Keratinocyte (primary cell): Measurements from ENCODE around the gene SKP1. TPM values are rescaled to one million over a fixed set of nuclear protein-coding genes. Genes with fewer than 3 reads are reported as not detected.

Source experiments
- DNase-seq: peaks from one replicate; pipeline ENCODE4 v3.0.0-alpha.2; 2011; ENCODE audit warnings: low read depth, missing footprints, low spot score
- FAIRE-seq: peaks from 2 replicates; lab custom pipeline; 2011; peaks lifted over from hg19 to GRCh38; lab: Jason Lieb, UNC
- H2AFZ ChIP-seq: 2 replicates; pipeline ENCODE4 v1.6.0; 2012; ENCODE audit warnings: low read length, control low read depth, inconsistent platforms; ENCODE audit not compliant: control insufficient read depth
- H3K27ac ChIP-seq: 2 replicates; pipeline ENCODE4 v1.5.1; 2011; ENCODE audit warnings: low read length; ENCODE audit not compliant: control insufficient read depth, insufficient read depth
- H3K27me3 ChIP-seq: 3 replicates; pipeline ENCODE4 v1.6.0; 2011; ENCODE audit warnings: low read length; ENCODE audit not compliant: control insufficient read depth, insufficient read depth; ENCODE audit errors: extremely low read depth
- H3K36me3 ChIP-seq, 2 experiments: 2 replicates in 1 of 2; 3 replicates in 1 of 2; pipeline ENCODE4 v1.5.1; 2011; ENCODE audit warnings: low read length in 2 of 2, mild to moderate bottlenecking in 1 of 2; ENCODE audit not compliant: control insufficient read depth in 2 of 2, insufficient read depth in 2 of 2; ENCODE audit errors: extremely low read depth in 1 of 2
- H3K4me1 ChIP-seq: 3 replicates; pipeline ENCODE4 v1.5.1; 2011; ENCODE audit warnings: low read length; ENCODE audit not compliant: control insufficient read depth, insufficient read depth; ENCODE audit errors: extremely low read depth
- H3K4me2 ChIP-seq: 3 replicates; pipeline ENCODE4 v1.6.0; 2011; ENCODE audit warnings: low read depth, low read length; ENCODE audit not compliant: control insufficient read depth, insufficient read depth; ENCODE audit errors: extremely low read depth
- H3K4me3 ChIP-seq, 3 experiments: fragments of 200-600 bp in 1 of 3; sonication (generic) in 1 of 3; 2 replicates in 2 of 3; 3 replicates in 1 of 3; pipeline ENCODE4 v1.5.1; 2011 to 2016; ENCODE audit warnings: low read length in 3 of 3, mild to moderate bottlenecking in 3 of 3, control low read depth in 2 of 3, inconsistent platforms in 1 of 3, low read depth in 1 of 3, mixed read lengths in 1 of 3, mixed run types in 1 of 3, moderate library complexity in 1 of 3; ENCODE audit not compliant: control insufficient read depth in 2 of 3, insufficient read depth in 2 of 3; ENCODE audit errors: extremely low read depth in 1 of 3
- H3K79me2 ChIP-seq: 2 replicates; pipeline ENCODE4 v1.6.0; 2012; ENCODE audit warnings: low read length; ENCODE audit not compliant: control insufficient read depth, insufficient read depth
- H3K9ac ChIP-seq: 3 replicates; pipeline ENCODE4 v1.6.0; 2011; ENCODE audit warnings: low read length; ENCODE audit not compliant: control insufficient read depth, insufficient read depth; ENCODE audit errors: extremely low read depth
- H3K9me1 ChIP-seq: 3 replicates; pipeline ENCODE4 v1.6.0; 2011; ENCODE audit warnings: low read length; ENCODE audit not compliant: control insufficient read depth, insufficient read depth; ENCODE audit errors: extremely low read depth
- H3K9me3 ChIP-seq: 2 replicates; pipeline ENCODE4 v1.5.1; 2012; ENCODE audit warnings: low read depth, low read length; ENCODE audit not compliant: control insufficient read depth
- H4K20me1 ChIP-seq: 3 replicates; pipeline ENCODE4 v1.6.0; 2011; ENCODE audit warnings: low read length; ENCODE audit not compliant: control insufficient read depth, insufficient read depth; ENCODE audit errors: extremely low read depth
- EZH2 ChIP-seq: IDR thresholded peaks from one replicate; pipeline ENCODE4 v1.6.1; 2012; ENCODE audit warnings: inconsistent platforms, mild to moderate bottlenecking, low read length, moderate library complexity
- dilution Hi-C: fragments of 300-500 bp; cut with MboI; formaldehyde crosslinking; loops from one replicate; pipeline ENCODE4 v1.7.0; 2020; ENCODE audit warnings: low sequenced_read_pairs; ENCODE audit not compliant: extremely low pct_ligation_motif_present
- polyA plus RNA-seq, 5 experiments: library from polyadenylated mRNA; depleted of rRNA in 3 of 5; stranded (reverse) in 3 of 5; stranded (forward) in 1 of 5; unstranded in 1 of 5; fragments of >200 nt; gene quantifications; 1 replicate in 1 of 5; 2 replicates in 3 of 5; 3 replicates in 1 of 5; pipeline versions ENCODE4 v1.2.1 to v1.2.3, GENCODE V29; 2011 to 2012; ENCODE audit warnings: missing spikeins in 2 of 5, low read depth in 1 of 5, low replicate concordance in 1 of 5
- TF ChIP-seq, protein P1 (sequence below), 3 experiments: IDR thresholded peaks in 1 of 3; conservative IDR thresholded peaks in 1 of 3; optimal IDR thresholded peaks in 1 of 3; 2 replicates in 2 of 3; 3 replicates in 1 of 3; pipeline versions ENCODE3 to v1.5.1; 2011; ENCODE audit warnings: low read length in 3 of 3, mild to moderate bottlenecking in 3 of 3, moderate library complexity in 2 of 3, control low read depth in 1 of 3, inconsistent platforms in 1 of 3; ENCODE audit not compliant: insufficient read depth in 2 of 3; ENCODE audit errors: extremely low read depth in 1 of 3

The SKP1 gene
- polyA plus RNA-seq, 1 donor (not counting 4 experiments of a cell fraction or from before 2014, with no cell fraction given) = 444 TPM

DNA sequence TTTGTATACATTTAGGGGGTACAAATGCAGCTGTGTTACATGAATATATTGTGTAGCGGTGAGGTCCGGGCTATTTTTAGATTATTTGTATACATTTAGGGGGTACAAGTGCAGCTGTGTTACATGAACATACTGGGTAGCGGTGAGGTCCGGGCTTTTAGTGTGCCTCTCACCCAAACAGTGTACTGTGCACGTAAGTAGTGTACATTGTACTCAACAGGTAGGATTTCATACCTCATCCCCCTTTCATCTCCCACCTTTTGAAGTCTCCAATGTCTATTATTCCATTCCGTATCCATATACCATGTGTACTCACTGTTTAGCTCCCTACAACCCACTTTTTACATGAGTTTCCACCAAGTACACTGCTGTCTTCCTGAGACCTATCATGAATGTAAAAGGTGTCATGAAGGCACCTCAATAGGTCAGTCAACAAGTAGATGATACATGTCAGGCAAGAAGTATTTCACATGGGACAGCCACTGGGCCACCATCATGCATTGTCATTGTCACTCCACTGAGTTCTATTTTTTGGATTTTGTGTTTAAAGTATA lies 27.7 kb downstream of the SKP1 start:
- Histone ChIP-seq H3K79me2 (peaks cover 15% of the 10 kb centered on the region), H2AFZ (no peak overlapping the region), H3K4me3 (no peak overlapping the region), H3K27ac (no peak overlapping the region), H3K9me1 (no peaks in the 10 kb centered on the region), H4K20me1 (peaks cover 19% of the 10 kb centered on the region), H3K9ac (no peak overlapping the region), H3K27me3 (no peaks in the 10 kb centered on the region), H3K4me2 (no peak overlapping the region), H3K4me1 (no peaks in the 10 kb centered on the region), H3K36me3 (peaks cover 25 to 35% of the 10 kb centered on the region in 2 experiments), H3K9me3 (no peaks in the 10 kb centered on the region)
- DNase-seq = no peak
- FAIRE-seq = no peak
- dilution Hi-C loops = no loop called here
- TF ChIP-seq EZH2 = no peak
- TF ChIP-seq, protein P1, sequence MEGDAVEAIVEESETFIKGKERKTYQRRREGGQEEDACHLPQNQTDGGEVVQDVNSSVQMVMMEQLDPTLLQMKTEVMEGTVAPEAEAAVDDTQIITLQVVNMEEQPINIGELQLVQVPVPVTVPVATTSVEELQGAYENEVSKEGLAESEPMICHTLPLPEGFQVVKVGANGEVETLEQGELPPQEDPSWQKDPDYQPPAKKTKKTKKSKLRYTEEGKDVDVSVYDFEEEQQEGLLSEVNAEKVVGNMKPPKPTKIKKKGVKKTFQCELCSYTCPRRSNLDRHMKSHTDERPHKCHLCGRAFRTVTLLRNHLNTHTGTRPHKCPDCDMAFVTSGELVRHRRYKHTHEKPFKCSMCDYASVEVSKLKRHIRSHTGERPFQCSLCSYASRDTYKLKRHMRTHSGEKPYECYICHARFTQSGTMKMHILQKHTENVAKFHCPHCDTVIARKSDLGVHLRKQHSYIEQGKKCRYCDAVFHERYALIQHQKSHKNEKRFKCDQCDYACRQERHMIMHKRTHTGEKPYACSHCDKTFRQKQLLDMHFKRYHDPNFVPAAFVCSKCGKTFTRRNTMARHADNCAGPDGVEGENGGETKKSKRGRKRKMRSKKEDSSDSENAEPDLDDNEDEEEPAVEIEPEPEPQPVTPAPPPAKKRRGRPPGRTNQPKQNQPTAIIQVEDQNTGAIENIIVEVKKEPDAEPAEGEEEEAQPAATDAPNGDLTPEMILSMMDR (optimal IDR thresholded peaks at IDR 0.05 in 1 of 3, IDR thresholded peaks at IDR 0.05 in 1 of 3, conservative IDR thresholded peaks at IDR 0.05 in 1 of 3; ENCODE audit: extremely low read depth in 1 of 3, insufficient read depth in 2 of 3, low read length in 3 of 3) = no peak

DNA sequence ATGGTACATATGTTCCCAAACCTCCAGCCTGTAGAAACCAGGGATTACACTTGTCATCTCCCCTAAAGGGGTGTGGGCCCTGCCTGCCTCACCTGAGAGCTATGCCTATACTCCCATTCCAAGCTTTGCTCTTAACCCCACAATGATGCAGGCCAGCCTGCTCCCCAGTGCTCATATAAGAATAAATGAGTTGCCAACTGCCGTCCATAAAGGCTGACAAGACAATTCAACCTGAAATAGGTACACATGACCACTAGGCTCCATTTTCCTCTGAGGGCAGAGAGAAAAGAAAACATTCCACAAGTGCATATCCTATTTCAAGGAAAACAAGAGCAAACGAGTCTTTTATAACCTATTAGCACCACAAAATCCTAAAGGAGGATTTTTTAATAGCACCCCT lies 28.4 kb downstream of the SKP1 start:
- Histone ChIP-seq H3K79me2 (peaks cover 15% of the 10 kb centered on the region), H3K27ac (no peak overlapping the region)

More for the DNA sequence above, 28.4 kb downstream of the SKP1 start:
- TF ChIP-seq, protein P1 (optimal IDR thresholded peaks at IDR 0.05 in 1 of 3, IDR thresholded peaks at IDR 0.05 in 1 of 3, conservative IDR thresholded peaks at IDR 0.05 in 1 of 3; ENCODE audit: extremely low read depth in 1 of 3, insufficient read depth in 2 of 3, low read length in 3 of 3) = no peak
- H3K4me1 ChIP-seq = no peaks in the 10 kb centered on the region
- no peak for FAIRE-seq
- H3K4me3 ChIP-seq = no peak overlapping the region
- dilution Hi-C loops = no loop called here
- peaks cover 31 to 33% of the 10 kb centered on the region in 2 experiments for H3K36me3 ChIP-seq
- H4K20me1 ChIP-seq = peaks cover 19% of the 10 kb centered on the region
- DNase-seq = no peak
- no peak overlapping the region for H3K9ac ChIP-seq
- no peaks in the 10 kb centered on the region for H3K9me1 ChIP-seq
- no peak overlapping the region for H3K4me2 ChIP-seq
- no peaks in the 10 kb centered on the region for H3K9me3 ChIP-seq
- no peaks in the 10 kb centered on the region for H3K27me3 ChIP-seq
- H2AFZ ChIP-seq = no peak overlapping the region
